ENCODE measurements around the gene SORBS2. TPM values are rescaled to one million over a fixed set of nuclear protein-coding genes. Genes with fewer than 3 reads are reported as not detected.

Gene SORBS2
- total RNA-seq, 1 donor from 2014 or later: 175 TPM

- no peak for DNase-seq (ENCODE audit: extremely low read depth, low read depth, low spot score)
These were observed 213.0 kb downstream of the SORBS2 start for GRCh38 chr4:185598846-185599552.

- peak; percentile 62 for DNase-seq (ENCODE audit: extremely low read depth, low read depth, low spot score)
These were observed 214.3 kb downstream of the SORBS2 start for GRCh38 chr4:185597532-185598188.

GRCh38 chr4:185592845-185593488 is 219.0 kb downstream of the SORBS2 start:
- no peak for DNase-seq (ENCODE audit: extremely low read depth, low read depth, low spot score)

- DNase-seq (ENCODE audit: extremely low read depth, low read depth, low spot score): no peak
These were observed 219.6 kb downstream of the SORBS2 start for GRCh38 chr4:185592438-185592837.

- no peak for DNase-seq (ENCODE audit: extremely low read depth, low read depth, low spot score)
These were observed 220.3 kb downstream of the SORBS2 start for GRCh38 chr4:185591679-185592141.

GRCh38 chr4:185590982-185591381 is 221.0 kb downstream of the SORBS2 start:
- no peak for DNase-seq (ENCODE audit: extremely low read depth, low read depth, low spot score)

- DNase-seq (ENCODE audit: extremely low read depth, low read depth, low spot score): no peak
These were observed 222.7 kb downstream of the SORBS2 start for GRCh38 chr4:185589067-185589836.

- no peak for DNase-seq (ENCODE audit: extremely low read depth, low read depth, low spot score)
These were observed 224.4 kb downstream of the SORBS2 start for GRCh38 chr4:185587427-185588161.

- DNase-seq (ENCODE audit: extremely low read depth, low read depth, low spot score): no peak
These were observed 225.0 kb downstream of the SORBS2 start for GRCh38 chr4:185587030-185587426.

GRCh38 chr4:185585211-185585610 is 226.8 kb downstream of the SORBS2 start:
- no peak for DNase-seq (ENCODE audit: extremely low read depth, low read depth, low spot score)

GRCh38 chr4:185583813-185584212 is 228.2 kb downstream of the SORBS2 start:
- no peak for DNase-seq (ENCODE audit: extremely low read depth, low read depth, low spot score)

- DNase-seq (ENCODE audit: extremely low read depth, low read depth, low spot score): no peak
These were observed 229.2 kb downstream of the SORBS2 start for GRCh38 chr4:185582651-185583400.

GRCh38 chr4:185580699-185581098 is 231.3 kb downstream of the SORBS2 start:
- DNase-seq (ENCODE audit: extremely low read depth, low read depth, low spot score): no peak

- no peak for DNase-seq (ENCODE audit: extremely low read depth, low read depth, low spot score)
These were observed 233.7 kb downstream of the SORBS2 start for GRCh38 chr4:185578284-185578683.

- no peak for DNase-seq (ENCODE audit: extremely low read depth, low read depth, low spot score)
These were observed 234.7 kb downstream of the SORBS2 start for GRCh38 chr4:185576962-185577950.

- no peak for DNase-seq (ENCODE audit: extremely low read depth, low read depth, low spot score)
These were observed 235.6 kb downstream of the SORBS2 start for GRCh38 chr4:185576314-185576961.

GRCh38 chr4:185573651-185574199 is 238.3 kb downstream of the SORBS2 start:
- peak; percentile 65 for DNase-seq (ENCODE audit: extremely low read depth, low read depth, low spot score)

GRCh38 chr4:185570727-185571126 is 241.3 kb downstream of the SORBS2 start:
- no peak for DNase-seq (ENCODE audit: extremely low read depth, low read depth, low spot score)

All from glomerular endothelial cell (primary cell).